NCI-H1694 (cell line): ENCODE data around the gene IL1RL2.

Experiments
- DNase-seq: peaks from one replicate; lab custom pipeline; 2025; lab: John Stamatoyannopoulos, UW

The IL1RL2 gene

GRCh38 chr2:102186791-102187495 is at the start of gene IL1RL2:
Gene IL1RL2 (plus strand): TSS chr2:102187023. CDS start chr2:102187868, 845 bp downstream.
- DNase-seq, result no peak

- DNase-seq, result no peak
Observed at GRCh38 chr2:102137138-102137537, 49.7 kb upstream of the IL1RL2 start.

DNA sequence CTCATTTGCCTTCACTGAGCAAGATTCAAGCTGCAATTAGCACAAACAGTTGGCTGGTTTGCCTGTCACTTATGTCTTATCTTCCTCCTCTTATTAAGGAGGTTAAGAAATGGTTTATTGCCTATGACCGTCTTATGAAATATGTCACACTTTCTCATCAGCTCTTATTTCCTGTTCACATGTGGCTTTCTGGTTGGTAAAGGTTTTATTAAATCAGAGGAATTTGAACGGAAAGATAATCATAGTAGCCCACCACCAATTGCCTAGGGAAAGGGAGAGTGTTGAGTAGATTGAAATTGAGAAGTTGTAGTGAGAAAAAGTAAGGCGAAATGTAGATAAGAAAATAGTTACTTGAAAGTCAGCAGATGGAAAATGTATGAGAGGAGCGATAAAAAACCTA is 48.5 kb upstream of the IL1RL2 start:
- no peak for DNase-seq

GRCh38 chr2:102139851-102140250 is 47.0 kb upstream of the IL1RL2 start:
- no peak for DNase-seq

GRCh38 chr2:102140377-102140776 is 46.4 kb upstream of the IL1RL2 start:
- DNase-seq, result no peak

DNA sequence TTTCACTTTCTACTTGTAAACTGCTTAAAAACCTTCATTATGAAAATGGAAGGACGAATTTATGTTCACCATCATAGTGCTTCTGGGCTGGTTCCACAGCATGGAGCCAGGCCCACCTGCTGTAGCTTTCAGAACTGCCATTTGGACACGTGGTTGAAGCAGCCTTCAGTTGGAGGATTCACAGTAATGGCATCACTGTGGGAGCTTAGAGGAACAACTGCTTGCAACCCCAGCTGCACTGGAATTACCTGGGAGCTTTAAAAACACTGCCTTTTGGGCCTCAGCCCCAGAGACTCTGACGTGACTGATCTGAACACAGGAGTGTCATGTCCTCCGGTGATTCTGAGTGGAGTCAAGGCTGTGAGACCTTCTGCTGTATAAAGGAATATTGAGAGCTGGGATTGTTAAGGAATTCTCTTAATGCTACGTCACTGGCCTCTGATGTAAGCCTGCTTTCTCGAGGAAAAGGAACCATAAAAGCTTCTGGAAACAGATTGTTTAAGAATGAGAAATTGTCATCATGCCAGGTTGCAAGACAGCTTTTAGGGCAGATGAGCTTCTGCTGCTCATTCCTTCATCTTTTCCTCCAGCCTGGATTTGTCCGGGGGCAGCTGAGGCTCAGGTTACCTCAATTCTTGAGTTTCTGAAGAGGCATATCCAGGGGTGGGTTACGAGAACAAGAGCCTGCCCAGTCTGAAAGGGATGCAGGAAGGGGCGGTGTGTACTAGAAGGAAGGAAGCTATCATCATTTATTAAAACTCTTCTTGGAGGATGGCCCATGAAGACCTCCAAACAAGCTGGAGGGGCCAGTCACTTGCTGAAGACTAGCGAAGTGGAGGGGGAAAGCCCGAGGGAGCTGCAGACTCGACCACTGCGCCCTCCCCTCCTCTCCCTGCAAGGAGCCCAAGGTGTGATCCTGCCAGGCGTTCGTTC is 45.5 kb upstream of the IL1RL2 start:
- DNase-seq, result no peak

- no peak for DNase-seq
Observed at GRCh38 chr2:102141970-102142828, 44.6 kb upstream of the IL1RL2 start, which contains the start of gene IL1R1. Gene IL1R1 (plus strand): TSS chr2:102142746. CDS start chr2:102157725, 14,979 bp downstream.

GRCh38 chr2:102142829-102143449 is 43.9 kb upstream of the IL1RL2 start:
- DNase-seq, result no peak

DNA sequence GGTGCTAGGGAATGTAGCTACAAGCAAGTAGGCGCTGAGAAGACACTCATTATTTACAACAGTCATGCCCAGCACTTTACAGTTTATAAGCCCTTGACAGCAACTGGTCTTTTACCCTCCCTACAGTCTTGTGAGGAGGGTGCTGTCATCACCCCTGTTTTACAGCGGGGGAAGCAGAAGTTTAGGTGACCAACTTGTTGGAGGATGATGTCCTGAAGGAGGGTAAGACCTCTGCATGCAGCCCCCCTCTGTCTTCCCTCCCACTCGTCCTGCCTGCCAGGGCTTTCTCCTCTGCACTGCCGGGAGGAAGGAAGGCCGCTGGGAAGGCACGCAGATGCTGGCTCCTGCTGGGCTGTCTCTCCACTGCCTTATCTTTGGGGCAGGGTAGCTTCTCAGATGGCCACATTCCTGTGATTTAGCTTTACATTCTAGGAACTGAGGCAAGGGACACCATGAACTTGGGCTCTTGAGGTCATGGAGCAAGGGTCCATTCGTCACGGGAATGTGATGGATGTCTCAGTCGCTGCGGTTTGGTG is 43.3 kb upstream of the IL1RL2 start:
- no peak for DNase-seq

DNA sequence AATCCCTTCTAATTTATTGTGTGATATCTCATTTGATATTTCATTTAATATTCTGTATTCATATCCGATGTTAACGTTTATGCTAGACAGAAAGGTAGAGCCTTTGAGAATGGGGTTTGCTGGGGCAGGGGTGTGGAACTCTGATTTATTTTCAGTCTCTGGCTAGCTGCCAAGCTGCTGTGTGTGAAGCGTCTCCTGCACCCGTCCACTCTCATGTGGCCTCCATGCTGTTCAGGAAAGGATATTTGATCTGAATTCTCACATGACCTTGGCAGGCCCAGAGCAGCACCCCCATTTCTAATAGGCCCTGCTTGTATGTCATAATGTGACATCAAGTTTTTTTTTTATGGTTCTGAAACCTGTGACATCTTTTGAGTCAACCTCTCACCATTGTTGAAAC is 42.7 kb upstream of the IL1RL2 start:
- DNase-seq, result no peak

DNA sequence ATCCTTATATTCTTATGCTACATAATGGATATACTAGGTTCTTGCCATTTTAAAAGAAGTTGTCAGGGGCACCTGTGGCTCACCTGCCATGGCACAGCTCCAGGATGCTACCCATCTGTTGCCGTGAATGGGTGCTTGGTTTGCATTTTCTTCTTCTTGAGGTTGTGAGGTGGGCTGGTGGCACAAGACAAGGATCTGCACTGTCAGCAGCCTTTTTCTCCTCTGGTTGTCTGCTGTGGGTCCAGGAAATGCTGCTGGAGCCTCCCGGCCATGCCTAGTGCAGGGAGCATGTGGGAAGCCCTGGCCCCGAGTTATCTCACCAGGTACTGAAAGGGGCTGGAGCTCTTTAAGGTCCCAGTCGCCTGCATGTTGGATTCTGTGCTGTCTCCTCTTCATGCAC is 41.7 kb upstream of the IL1RL2 start:
- DNase-seq, result no peak

- no peak for DNase-seq
Observed at GRCh38 chr2:102145934-102146333, 40.9 kb upstream of the IL1RL2 start.

GRCh38 chr2:102147935-102148334 is 38.9 kb upstream of the IL1RL2 start:
- DNase-seq, result no peak

DNA sequence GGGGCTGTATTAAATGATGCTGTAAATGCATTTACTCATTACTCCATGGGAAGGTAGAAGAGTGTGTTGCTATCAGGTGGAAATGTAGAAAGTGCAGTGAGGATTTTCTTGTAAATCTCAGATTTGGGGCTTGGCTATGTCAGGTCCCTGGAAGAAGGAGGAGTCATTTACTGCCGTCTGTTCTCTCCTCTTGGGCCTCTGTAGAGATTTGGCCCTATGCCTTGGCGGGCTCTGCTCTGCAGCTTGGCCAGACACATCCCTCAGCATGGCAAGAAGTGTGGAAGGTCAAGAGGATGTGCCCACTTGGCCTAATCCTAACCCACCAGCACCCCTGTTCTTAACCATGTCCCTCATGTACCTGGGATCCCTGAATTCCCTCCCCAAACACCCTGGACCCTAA is 37.6 kb upstream of the IL1RL2 start:
- no peak for DNase-seq

DNA sequence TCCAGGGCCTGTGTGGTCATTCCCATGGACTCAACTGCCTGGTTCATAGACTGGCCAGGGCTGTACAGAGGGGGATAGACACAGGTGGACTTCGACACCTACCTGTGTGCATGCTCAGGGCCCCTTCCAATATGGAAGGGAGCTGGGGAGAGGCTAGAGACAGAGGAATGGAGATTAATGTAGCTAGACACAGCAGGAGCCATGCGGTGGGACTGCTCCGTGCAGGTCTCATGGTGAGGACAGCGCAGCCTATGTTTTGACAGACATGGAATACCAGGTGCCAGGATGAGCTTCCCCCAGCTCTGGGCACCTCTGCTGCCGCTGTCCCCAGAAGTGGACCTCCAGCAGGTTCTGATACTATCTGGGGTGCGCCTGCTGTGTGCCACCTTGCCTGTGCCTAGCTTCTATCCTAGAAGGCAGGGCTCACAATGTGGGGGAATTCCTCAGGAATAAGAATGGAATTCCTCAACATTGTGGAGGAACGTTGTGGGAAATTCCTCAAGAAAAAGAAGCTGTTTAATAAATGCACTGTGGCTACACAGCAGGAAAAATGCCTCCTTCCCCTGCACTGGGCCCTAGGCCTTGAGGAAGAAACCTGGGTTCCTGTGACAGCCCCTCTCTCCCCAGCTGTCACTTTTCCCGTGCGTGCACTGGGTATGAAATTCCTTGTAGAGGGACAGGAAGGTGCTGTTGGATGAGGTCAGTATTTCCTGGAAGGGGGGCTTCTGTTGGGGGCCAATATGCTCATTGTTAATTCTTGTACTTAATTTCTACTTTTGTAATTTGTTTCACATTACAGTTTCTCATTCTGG is 37.0 kb upstream of the IL1RL2 start:
- no peak for DNase-seq

GRCh38 chr2:102154364-102154763 is 32.5 kb upstream of the IL1RL2 start:
- DNase-seq, result no peak

- no peak for DNase-seq
Observed at GRCh38 chr2:102154946-102155702, 31.7 kb upstream of the IL1RL2 start.

DNA sequence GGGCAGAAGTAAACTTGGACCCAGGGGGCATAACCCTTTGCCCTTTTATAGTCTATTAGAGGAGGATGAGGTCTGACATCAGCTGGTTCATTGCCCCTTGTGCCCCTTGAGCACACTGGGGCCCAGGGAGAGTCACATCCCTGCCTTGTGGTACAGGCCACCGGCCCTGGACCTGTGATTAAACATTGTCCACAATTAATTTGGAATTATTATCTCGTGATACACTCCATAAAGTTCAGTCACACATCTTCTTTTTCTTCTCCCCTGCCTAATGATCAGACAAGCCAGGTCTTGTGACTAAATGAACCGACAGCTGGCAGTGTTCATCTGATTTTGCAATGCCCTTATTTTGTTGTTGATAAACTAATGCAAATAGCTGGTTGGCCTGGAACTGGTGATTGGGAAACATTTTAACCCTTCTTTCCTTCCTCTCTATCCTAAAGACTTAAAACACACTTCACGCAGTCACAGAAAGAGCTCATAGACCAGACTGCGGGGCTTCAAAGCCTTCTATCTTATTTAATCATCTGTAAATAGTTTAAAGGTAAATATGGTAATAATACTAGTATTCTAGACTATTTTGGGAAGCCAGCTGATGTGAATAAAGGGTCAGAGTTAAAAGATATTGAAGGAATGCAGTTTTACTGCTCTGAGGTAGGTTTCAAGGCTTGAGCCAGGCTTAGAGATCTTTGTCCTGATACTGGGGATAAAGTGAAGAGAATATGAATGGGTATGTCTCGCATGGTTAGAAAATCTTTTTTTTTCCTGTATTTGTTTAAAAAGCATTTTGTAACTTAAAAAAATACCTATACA is 30.9 kb upstream of the IL1RL2 start:
- DNase-seq, result no peak
